LHCN-M2 (cell line): ENCODE data around the gene PRLH. TPM values are rescaled to one million over a fixed set of nuclear protein-coding genes. Genes with fewer than 3 reads are reported as not detected.
A peak's percentile ranks its signal among the peaks of the same experiment; 100 is the strongest.

Source experiments
- DNase-seq: peaks from one replicate; pipeline ENCODE4 v3.0.0-alpha.2; 2012; ENCODE audit warnings: low read depth
- total RNA-seq: library from RNA; depleted of rRNA; stranded (reverse); fragments of >200 nt; gene quantifications from 2 replicates; pipeline ENCODE4 v1.2.3, GENCODE V29; 2014

PRLH gene
- total RNA-seq, 1 experiment from 2014 or later = not detected

GRCh38 chr2:237539681-237540080 lies 26.7 kb upstream of the PRLH start:
- peak; percentile 48 for DNase-seq

- DNase-seq = no peak
Measured at GRCh38 chr2:237540223-237540775, 26.1 kb upstream of the PRLH start.

- DNase-seq = peak; percentile 63
Measured at GRCh38 chr2:237540823-237541222, 25.6 kb upstream of the PRLH start.

GRCh38 chr2:237541243-237541642 lies 25.1 kb upstream of the PRLH start:
- no peak for DNase-seq

- DNase-seq = no peak
Measured at GRCh38 chr2:237542001-237542704, 24.2 kb upstream of the PRLH start.

- no peak for DNase-seq
Measured at GRCh38 chr2:237546040-237546875, 20.1 kb upstream of the PRLH start.

GRCh38 chr2:237546876-237547395 lies 19.4 kb upstream of the PRLH start:
- DNase-seq = no peak

GRCh38 chr2:237547841-237548416 lies 18.4 kb upstream of the PRLH start:
- no peak for DNase-seq

- no peak for DNase-seq
Measured at GRCh38 chr2:237549216-237549615, 17.2 kb upstream of the PRLH start.

- peak; percentile 24 for DNase-seq
Measured at GRCh38 chr2:237549643-237550415, 16.5 kb upstream of the PRLH start.

- no peak for DNase-seq
Measured at GRCh38 chr2:237551071-237551574, 15.3 kb upstream of the PRLH start.

GRCh38 chr2:237552908-237553307 lies 13.5 kb upstream of the PRLH start:
- no peak for DNase-seq

- no peak for DNase-seq
Measured at GRCh38 chr2:237553948-237554347, 12.4 kb upstream of the PRLH start.

GRCh38 chr2:237555560-237555959 lies 10.8 kb upstream of the PRLH start:
- no peak for DNase-seq

GRCh38 chr2:237556773-237557632 lies 9.4 kb upstream of the PRLH start:
- no peak for DNase-seq

- no peak for DNase-seq
Measured at GRCh38 chr2:237557633-237558015, 8.8 kb upstream of the PRLH start.

- DNase-seq = peak; percentile 87
Measured at GRCh38 chr2:237558961-237559641, 7.3 kb upstream of the PRLH start.

- no peak for DNase-seq
Measured at GRCh38 chr2:237561221-237561620, 5.2 kb upstream of the PRLH start.

GRCh38 chr2:237563816-237564215 lies 2.6 kb upstream of the PRLH start:
- DNase-seq = peak; percentile 38
